Measurements from ENCODE around the gene ZNF143.
A peak's percentile ranks its signal among the peaks of the same experiment; 100 is the strongest.
"Not testable (repeated sequence)": the region's sequence is repeated elsewhere in the genome, so short reads cannot be mapped to it uniquely, and the experiment has no call there.

ZNF143 gene

DNA sequence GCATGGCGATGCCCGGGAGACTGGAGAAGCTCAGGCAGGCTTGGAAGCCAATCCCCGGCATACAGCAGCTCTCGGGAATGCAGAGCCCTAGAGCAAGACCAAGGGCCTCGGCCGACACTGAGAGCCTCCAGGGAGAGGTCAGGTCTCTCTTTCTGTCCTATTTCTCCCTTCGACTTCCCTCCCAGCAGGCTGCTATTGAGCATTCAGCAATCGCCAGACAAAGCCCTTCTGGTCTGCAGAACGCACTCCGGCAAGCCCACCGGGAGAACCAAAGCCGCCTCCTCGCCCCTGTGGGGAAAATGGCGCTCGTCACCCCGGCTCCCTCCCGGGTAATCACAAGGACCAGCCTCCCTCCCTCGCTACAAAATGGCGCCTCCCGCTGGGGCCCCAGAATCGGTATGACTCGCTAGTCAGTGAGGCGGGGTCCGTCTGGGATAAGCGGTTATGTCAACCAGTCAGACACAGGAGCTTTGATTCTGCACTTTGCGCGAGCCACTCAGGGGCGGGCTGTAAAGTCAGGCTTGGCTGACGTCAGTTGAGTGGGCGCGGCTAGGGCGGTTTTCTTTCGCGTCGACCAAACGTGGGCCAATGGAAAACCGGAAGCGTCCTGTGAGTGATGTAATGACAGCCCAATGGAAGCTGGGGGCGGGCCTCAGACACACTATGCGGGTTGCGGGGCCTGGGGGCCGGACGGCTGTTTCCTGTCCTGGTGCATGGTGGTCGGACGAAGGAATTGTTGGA, at the start of gene ZNF143:
ZNF143 (plus strand) TSS at position 691 of the 741 bp plus-strand sequence. CDS start 10,297 bp downstream, outside the sequence.
- peak; percentile 95 for DNase-seq (ENCODE audit: low spot score)

DNA sequence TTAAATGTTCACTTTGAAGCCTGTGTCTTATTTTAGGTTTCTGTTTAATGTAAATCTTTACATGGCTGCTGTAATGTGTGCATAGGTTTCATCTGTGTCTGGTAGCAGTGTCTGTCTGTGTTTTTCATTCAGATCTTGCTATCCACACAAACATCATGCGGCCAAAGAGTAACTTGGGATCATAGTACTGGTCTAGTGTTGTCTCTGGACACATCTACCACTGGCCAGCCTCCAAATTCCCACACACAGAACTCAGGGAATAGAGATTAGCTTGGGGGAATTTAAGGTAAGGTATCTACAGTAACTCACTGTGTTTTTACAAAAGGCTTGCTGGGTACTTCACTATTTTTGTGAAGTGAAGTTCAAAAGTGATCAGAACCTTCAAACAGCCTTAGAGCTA, 32.1 kb upstream of the ZNF143 start:
- no peak for DNase-seq (ENCODE audit: low spot score)

DNA sequence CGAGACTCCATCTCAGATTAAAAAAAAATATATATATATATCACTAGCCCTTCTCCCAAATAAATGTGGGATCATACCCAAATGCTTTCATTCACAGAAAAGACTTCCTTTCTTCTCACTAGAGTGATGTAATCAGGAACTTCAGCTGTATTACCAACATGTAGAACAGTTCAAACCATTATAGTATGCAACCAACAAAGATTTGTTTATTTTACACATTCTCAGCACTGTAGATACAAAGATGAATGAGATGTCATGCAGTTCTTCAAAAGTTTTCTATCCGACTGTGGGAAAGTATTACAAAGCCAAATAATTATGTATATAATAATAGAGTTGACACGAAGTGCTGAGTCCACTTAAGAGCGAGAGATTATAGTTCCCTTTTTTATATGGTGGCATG, 22.2 kb upstream of the ZNF143 start:
- DNase-seq (ENCODE audit: low spot score): no peak

DNA sequence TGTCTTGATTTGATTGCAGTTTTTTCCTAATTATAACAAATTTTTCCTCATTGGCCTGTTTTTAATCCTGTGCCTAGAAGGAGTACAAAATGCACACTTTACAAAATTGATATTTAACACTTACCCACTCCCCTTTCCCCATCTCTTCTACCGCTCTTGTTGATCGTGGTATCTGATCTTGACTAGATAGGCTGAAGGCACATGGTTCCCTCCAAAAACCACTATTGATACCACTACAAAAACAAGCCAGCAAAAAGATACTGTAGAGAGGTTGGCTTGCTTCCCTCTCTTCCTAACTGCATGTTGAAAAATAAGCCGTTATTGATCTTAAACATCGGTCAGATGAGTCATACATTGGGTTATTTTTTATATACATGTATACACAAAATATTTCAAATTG, 14.6 kb upstream of the ZNF143 start:
- no peak for DNase-seq (ENCODE audit: low spot score)

DNA sequence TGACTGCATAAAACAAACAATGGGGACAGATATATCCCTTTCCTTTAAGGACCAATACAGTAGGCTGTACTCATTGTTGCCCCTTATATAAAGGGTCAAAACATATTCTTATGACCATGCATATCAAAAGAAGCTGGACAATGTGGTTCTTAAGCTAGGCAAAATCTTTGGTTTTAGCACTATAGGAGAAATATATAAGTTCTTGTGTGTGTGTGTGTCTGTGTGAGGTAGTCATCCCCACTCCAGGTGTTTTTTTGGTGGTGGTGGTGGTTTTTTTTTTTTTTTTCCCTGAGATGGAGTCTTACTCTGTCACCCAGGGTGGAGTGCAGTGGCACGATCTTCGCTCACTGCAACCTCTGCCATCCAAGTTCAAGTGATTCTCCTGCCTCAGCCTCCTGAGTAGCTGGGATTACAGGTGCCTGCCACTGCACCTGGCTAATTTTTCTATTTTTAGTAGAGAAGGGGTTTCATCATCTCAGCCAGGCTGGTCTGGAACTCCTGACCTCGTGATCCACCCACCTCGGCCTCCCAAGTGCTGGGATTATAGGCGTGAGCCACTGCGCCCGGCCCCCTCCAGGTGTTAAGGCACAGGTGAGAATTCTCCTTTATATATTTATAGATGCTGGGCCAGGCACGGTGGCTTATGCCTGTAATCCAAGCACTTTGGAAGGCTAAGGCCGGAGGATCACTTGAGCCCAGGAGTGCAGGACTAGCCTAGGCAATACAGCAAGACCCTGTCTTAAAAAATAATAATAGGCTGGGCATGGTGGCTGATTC, 12.0 kb upstream of the ZNF143 start:
- DNase-seq (ENCODE audit: low spot score): no peak

DNA sequence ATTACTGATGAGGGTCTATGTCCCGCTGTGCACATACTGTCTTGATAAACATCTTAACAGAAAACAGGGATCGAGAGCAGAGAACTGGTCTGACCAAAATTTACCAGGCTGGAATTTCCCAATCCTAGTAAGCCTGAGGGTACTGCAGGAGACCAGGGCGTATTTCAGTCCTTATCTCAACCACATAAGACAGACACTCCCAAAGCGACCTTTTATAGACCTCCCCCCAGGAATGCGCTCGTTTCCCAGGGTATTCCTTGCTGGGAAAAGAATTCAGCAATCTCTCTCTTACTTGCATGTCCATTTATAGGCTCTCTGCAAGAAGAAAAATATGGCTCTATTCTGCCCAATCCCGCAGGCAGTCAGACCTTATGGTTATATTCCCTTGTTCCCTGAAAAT, 8.8 kb upstream of the ZNF143 start:
- DNase-seq (ENCODE audit: low spot score): not testable (repeated sequence)

DNA sequence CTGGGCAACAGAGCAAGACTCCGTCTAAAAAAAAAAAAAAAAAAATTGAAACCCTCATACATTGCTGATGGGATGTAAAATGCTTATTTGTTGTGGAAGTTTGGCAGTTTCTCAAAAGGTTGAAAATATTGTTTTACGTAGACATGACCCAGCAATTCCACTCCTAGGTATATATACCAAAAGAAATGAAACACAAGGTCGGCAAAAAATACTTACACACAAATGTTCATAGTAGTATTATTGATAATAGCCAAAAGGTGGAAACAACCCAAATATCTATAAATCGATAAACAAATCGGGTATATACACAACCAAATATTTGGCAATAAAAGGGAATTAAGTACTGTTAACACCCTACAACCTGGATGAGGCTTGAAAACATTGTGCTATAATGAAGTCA, 5.1 kb upstream of the ZNF143 start:
- no peak for DNase-seq (ENCODE audit: low spot score)

DNA sequence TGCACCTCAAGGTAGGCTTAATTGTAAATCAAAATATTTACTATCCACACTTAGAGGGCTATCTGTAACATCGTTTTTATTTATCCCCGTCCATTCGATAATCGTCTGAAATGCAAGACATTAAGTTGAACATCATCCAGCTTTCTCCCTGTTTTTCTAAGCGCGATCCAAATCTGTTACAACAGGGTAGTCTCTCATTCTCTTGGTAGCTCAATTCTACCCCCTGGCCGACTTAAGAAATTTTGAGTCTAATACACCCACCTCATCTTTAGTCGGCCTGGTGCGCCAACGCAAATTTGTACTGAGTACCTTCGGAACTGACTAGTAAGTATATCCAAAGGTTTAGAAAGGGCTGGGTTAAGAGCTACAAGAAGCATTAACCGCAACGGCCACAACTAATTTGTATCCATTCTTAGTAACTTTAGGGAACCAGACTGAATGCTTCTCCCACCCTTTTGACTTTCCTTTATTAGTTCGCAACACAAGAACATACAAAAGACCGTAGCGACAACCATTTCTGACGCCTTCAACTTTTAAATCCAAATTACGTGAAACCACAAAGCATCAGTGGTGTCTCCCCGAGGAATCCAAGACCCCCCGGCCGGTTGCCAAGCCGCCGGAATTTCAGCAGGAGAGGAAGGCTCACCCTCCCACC, 1.0 kb upstream of the ZNF143 start:
- no peak for DNase-seq (ENCODE audit: low spot score)

DNA sequence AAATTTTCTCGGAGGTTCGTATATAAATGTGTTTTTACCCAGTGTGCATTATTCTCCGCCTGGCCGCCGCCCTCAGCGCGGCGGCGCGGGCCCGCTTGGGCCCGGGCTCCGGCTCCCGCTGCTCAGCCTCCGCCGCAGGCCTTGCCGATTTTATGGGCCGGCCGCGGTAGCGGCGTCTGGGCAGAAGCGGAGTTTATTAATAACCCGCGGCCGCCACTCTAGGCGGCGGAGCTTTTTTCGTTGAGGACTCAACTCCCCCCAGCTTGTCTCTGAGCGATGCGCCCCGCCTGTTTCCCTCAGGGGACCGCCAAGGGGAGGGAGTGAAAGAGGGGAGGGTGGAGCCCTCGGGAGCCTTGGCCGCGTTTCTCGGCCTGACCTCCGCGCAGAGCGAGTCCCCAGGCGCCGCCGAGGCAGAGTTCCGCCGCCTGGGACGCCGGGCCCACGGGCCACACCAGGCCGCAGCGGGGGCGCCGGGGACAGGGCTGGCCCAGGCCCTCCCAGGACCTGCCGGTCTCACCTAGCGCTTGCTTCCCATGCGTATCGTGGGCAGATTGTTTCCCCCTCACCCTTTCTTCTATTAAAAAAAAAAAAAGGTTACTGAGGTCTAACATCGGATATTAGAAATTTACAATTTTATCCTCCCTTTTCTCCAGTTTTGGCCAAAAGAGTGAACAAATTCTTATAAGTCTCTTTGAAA, 399 bp downstream of the ZNF143 start:
- peak; percentile 70 for DNase-seq (ENCODE audit: low spot score)

DNA sequence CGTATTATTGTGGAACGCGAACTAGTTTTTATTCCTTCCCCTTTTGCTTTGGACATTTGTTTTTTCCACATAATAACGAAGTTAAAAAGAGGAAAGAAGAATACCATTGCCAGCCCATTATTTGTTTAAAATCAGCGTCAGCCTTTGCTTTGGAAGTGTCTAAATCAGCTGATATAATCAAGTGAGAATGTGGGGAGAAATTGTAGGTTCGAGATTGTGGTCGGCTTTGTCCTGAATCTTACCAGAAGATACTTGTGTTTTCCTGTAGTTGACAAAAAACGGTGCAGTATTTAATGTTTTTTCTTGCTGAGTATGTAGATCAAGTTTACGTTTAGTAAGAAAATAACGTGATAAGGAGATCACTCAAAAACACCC, 935 bp downstream of the ZNF143 start:
- DNase-seq (ENCODE audit: low spot score): no peak

DNA sequence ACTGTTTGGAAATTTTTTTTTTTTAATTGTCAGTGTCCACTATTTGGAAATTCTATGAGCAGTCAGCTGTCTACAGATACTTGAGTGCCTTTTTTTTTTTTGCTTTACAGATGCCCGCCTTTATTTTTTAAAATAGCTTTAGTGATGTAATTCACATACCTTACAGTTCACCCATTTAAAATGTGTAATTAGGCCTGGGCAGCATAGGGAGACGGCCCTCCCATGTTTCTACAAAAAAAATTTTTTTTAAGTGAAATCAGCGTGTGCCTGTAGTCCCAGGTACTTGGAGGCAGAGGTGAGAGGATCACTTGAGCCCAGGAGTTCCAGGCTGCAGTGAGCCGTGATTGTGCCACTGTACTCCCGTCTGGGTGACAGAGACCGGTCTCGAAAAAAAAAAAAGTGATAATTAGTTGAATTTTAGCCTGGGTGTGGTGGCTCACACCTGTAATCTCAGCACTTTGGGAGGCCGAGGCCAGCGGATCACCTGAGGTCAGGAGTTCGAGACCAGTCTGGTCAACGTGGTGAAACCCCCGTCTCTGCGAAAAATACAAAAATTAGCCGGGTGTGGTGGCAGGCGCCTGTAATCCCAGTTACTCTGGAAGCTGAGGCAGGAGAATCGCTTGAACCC, 1.5 kb downstream of the ZNF143 start:
- no peak for DNase-seq (ENCODE audit: low spot score)

DNA sequence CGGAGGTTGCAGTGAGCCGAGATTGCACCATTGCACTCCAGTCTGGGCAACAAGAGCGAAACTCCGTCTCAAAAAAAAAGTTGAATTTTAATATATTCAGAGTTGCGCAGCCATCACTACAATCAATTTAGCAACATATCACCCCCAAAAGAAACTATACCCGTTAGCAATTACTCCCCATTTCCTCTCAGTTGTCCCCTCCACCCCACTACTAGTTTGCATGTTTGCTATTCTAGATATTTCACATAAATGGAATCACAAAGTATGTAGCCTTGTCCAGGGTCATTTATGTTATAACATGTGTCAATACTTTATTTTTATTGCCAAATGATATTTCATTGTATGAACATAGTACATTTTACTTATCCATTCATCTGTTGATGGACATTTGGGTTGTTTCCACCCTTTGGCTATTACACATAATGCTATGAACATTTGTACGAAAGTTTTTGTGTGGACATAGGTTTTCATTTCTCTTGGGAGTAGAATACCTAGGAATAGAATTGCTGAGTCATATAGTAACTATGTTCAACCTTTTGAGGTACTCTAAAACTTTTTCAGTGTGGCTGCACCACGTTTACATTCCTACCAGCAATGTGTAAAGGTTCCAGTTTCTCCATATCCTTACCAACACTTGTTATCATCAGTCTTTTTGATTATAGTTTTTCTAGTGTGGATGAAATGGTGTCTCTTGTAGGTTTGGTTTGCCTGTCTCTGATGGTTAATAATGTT, 2.2 kb downstream of the ZNF143 start:
- no peak for DNase-seq (ENCODE audit: low spot score)

DNA sequence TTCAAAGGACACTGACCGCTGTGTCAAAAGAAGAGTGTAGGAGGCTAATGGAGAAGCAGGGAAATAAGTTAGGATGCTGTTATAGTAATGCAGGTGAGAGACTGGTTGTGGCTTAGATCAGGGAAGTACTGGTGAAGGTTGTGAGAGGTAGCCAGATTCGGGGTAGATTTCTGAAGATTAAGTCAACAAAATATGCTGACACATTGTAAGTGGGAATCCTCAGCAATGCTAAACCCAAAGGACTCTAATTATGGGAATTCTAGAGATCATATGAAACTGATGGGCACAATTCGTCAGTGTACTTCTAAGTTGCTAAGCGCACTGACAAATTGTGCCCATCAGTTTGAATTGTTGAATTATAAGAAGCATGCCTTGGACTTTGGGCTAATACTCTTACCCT, 10.0 kb downstream of the ZNF143 start:
- no peak for DNase-seq (ENCODE audit: low spot score)

DNA sequence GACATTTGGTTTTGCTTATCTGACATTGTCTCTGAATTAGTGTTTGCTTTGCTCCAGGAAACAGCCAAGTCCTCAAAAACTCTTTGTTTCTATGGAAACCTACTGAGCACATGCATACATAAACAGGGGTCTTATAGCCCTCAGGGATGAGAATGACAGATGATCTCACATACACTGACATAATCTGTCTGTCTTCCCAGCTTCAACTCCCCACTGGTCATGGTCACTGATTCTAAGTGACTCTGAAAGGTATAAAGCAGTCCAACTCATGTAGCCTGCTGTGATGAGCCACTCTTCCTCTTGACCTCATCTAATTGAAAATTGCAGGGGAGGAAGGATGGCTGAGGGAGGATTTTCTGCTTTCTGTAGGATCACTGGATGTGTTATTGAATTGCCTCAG, 12.6 kb downstream of the ZNF143 start:
- DNase-seq (ENCODE audit: low spot score): no peak

DNA sequence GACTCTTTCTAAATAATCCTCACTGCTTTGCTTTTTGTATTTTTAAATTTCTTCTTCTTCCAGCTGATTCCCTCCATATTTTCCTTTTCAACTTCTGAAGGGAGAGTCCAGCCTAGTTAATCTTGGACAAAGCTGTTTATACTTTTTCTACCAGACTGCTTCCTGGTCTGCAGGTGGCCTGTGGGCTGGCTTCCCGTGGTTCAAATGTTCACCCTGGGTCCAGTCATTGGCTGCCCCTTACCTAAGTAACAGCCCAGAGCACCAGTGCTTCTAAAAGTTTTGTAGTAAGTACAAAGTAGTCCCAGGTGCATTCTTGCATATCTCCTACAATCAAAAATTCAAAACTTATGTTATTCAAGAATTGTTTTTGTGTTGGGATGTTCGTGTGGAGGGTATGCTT, 19.1 kb downstream of the ZNF143 start:
- DNase-seq (ENCODE audit: low spot score): no peak

DNA sequence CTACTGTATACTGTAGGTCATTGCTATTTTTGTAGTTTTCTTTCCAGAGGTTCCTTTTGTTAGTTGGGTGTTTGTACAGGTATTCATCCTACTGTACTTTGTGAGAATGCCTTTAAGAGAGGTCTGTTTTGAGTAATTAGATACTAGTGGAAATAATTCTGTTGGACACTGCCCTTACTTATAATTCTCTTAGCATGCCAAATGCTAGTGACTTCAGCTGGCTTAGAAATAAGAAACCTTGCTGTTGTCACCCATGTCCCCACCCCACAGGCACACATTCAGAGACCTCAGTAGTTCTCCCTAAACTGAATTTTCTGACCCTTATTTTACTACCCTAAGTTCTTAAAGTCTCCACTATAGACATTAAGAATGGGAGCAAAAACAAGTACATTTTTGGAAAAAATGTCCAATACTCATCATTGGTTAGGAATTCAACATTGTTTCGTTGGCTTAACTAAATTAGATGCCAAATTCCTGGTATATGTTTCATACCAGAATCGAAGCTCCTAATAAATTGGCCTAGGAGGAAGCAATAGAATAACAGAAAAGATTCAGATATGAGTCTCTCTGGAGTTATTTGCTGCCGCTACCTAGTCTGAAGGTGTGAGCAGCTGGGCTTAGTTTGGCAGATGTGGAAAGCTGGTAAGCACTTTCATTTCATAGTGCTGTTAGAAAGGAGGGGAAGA, 28.4 kb downstream of the ZNF143 start:
- DNase-seq (ENCODE audit: low spot score): no peak

DNA sequence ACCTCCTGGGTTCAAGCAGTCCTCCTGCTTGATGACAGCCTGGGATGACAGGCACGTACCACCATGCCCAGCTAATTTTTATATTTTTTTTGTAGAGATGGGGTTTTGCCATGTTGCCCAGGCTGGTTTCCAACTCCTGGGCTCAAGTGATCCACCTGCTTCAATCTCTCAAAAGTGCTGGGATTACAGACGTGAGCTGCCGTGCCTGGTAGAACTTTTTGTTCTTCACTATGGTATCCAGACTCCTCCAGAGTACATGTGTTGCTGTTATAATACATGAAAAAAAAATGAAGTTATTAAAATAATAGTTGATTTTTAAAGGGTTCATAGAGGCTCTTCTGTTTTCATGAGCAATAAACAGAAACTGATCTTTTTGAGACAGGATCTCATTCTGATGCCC, 29.6 kb downstream of the ZNF143 start:
- no peak for DNase-seq (ENCODE audit: low spot score)

DNA sequence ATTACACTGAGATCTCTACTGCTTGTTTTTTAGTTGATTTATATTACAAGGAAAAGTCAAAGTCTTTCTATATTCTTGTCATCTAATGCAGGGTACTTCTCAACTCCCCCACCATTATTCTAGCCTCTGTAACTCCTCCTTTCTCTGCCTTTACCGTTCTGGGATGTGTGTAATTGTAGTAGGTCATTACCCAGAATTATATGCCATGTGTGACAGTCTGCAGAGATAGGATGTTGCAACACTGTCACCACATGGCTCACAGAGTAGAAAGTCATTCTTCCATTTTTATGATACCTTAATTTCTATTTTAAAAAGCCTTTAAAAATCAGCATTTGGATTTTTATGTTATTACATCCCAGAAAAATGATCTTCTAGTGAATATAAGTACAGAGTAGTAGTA, 32.7 kb downstream of the ZNF143 start:
- no peak for DNase-seq (ENCODE audit: low spot score)

DNA sequence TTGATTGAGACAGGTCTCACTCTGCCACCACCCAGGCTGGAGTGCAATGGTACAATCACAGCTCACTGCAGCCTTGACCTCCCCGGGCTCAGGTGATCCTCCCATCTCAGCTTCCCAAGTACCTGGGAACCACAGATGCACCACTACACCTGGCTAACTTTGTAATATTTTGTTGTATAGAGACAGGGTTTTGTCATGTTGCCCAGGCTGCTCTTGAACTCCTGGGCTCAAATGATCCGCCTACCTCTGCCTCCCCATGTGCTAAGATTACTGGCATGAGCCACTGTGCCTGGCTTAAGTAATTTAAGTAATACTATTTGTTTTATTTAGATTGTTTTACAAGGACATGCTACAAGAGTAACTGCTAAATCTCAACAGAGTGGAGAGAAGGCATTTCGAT, 33.5 kb downstream of the ZNF143 start:
- DNase-seq (ENCODE audit: low spot score): no peak

DNA sequence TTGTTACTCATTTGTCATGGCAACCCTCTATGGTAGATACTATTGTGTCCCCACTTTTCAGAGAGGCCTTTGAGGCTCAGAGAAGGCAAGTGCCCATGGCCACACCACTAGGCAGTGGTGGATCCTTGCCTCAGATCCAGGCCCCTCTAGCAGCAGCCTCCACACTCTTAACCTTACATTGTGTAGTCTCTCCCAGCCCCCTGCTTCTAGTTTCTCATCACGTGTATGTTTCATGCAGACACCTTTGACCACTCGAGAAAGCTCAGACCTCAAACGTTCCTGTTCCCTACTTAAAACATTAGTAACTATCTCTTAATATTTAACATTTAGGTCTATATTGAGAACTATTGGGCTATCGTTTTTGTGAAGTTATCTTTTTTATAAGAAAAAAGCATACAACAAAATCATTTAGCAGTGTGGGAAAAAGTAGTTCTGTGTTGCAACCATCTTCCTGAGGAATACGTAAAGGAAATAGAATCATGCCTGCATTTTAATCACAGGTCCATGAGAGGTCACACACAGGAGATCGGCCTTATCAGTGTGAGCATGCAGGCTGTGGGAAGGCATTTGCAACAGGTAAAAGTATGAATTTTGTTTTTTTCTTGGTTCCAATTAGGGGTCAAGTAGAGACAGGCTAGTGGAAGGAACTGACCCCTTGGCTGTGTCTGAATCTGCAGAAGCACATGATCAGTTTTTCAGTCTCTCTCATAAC, 35.1 kb downstream of the ZNF143 start:
- DNase-seq (ENCODE audit: low spot score): no peak

Measured in HuH-7 (cell line).